Ishikawa (cell line): ENCODE measurements around the gene LGR6.

Source experiments
- CEBPB ChIP-seq: IDR thresholded peaks from 2 replicates; pipeline ENCODE4 v1.6.1; 2012
- CREB1 ChIP-seq: IDR thresholded peaks from 2 replicates; pipeline ENCODE4 v1.6.1; 2012; ENCODE audit warnings: low read depth
- EGR1 ChIP-seq: IDR thresholded peaks from 2 replicates; pipeline ENCODE4 v1.6.1; 2012
- EP300 ChIP-seq: IDR thresholded peaks from 2 replicates; pipeline ENCODE4 v1.6.1; 2012; ENCODE audit warnings: borderline replicate concordance
- FOXM1 ChIP-seq: IDR thresholded peaks from 2 replicates; pipeline ENCODE4 v1.6.1; 2012; ENCODE audit warnings: low read depth, borderline replicate concordance
- NFIC ChIP-seq: IDR thresholded peaks from 2 replicates; pipeline ENCODE4 v1.6.1; 2012
- RAD21 ChIP-seq: IDR thresholded peaks from 2 replicates; pipeline ENCODE4 v1.6.1; 2012; ENCODE audit warnings: low read depth
- TAF1 ChIP-seq: IDR thresholded peaks from 2 replicates; pipeline ENCODE4 v1.6.1; 2012; ENCODE audit warnings: low read depth, mild to moderate bottlenecking
- TCF12 ChIP-seq: IDR thresholded peaks from 2 replicates; pipeline ENCODE4 v1.6.1; 2012; ENCODE audit warnings: low read depth
- TEAD4 ChIP-seq: IDR thresholded peaks from 2 replicates; pipeline ENCODE4 v1.6.1; 2012
- USF1 ChIP-seq: IDR thresholded peaks from 2 replicates; pipeline ENCODE4 v1.6.1; 2012
- YY1 ChIP-seq: IDR thresholded peaks from 2 replicates; pipeline ENCODE4 v1.6.1; 2012; ENCODE audit warnings: low read depth
- ZBTB7A ChIP-seq: IDR thresholded peaks from 2 replicates; pipeline ENCODE4 v1.6.1; 2012; ENCODE audit warnings: low read depth
- TF ChIP-seq, protein P1 (sequence below): IDR thresholded peaks from 2 replicates; pipeline ENCODE4 v1.6.1; 2012; ENCODE audit warnings: low read depth, mild to moderate bottlenecking
- TF ChIP-seq, protein P2 (sequence below): IDR thresholded peaks from 2 replicates; pipeline ENCODE4 v1.6.1; 2012

Gene LGR6

GRCh38 chr1:202315576-202316168, 122.1 kb downstream of the LGR6 start:
- TF ChIP-seq, protein P1, sequence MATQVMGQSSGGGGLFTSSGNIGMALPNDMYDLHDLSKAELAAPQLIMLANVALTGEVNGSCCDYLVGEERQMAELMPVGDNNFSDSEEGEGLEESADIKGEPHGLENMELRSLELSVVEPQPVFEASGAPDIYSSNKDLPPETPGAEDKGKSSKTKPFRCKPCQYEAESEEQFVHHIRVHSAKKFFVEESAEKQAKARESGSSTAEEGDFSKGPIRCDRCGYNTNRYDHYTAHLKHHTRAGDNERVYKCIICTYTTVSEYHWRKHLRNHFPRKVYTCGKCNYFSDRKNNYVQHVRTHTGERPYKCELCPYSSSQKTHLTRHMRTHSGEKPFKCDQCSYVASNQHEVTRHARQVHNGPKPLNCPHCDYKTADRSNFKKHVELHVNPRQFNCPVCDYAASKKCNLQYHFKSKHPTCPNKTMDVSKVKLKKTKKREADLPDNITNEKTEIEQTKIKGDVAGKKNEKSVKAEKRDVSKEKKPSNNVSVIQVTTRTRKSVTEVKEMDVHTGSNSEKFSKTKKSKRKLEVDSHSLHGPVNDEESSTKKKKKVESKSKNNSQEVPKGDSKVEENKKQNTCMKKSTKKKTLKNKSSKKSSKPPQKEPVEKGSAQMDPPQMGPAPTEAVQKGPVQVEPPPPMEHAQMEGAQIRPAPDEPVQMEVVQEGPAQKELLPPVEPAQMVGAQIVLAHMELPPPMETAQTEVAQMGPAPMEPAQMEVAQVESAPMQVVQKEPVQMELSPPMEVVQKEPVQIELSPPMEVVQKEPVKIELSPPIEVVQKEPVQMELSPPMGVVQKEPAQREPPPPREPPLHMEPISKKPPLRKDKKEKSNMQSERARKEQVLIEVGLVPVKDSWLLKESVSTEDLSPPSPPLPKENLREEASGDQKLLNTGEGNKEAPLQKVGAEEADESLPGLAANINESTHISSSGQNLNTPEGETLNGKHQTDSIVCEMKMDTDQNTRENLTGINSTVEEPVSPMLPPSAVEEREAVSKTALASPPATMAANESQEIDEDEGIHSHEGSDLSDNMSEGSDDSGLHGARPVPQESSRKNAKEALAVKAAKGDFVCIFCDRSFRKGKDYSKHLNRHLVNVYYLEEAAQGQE = no peak
- TF ChIP-seq RAD21 = peak; percentile 100

DNA sequence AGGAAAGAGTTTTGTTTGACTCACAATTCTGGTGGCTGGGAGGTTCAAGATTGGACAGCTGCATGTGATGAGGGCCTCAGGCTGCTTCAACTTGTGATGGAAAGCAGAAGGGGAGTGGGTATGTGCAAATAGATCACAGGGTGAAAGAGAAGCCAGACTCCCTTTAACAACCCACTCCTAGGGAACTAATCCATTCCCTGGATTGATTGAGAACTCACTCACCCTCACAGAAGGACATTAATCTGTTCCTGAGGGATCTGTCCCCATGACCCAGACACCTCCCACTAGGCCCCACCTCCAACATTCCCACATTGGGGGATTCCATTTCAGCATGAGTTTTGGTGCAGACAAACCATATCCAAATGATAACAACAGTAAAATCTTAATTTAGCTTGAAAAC, 122.6 kb downstream of the LGR6 start:
- no peak for TF ChIP-seq EP300
- no peak for TF ChIP-seq YY1
- TF ChIP-seq NFIC = no peak
- no peak for TF ChIP-seq CEBPB
- TF ChIP-seq ZBTB7A = no peak
- no peak for TF ChIP-seq RAD21
- TF ChIP-seq TEAD4 = no peak
- TF ChIP-seq TCF12 = no peak
- no peak for TF ChIP-seq USF1
- TF ChIP-seq, protein P2, sequence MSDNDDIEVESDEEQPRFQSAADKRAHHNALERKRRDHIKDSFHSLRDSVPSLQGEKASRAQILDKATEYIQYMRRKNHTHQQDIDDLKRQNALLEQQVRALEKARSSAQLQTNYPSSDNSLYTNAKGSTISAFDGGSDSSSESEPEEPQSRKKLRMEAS = no peak
- no peak for TF ChIP-seq TAF1
- no peak for TF ChIP-seq EGR1
- TF ChIP-seq FOXM1 = no peak
- no peak for TF ChIP-seq CREB1
- TF ChIP-seq, protein P1 = no peak

GRCh38 chr1:202317941-202318925, 124.6 kb downstream of the LGR6 start:
- TF ChIP-seq FOXM1 = no peak
- no peak for TF ChIP-seq TEAD4
- no peak for TF ChIP-seq NFIC
- no peak for TF ChIP-seq USF1
- no peak for TF ChIP-seq ZBTB7A
- TF ChIP-seq, protein P1 = no peak
- TF ChIP-seq CEBPB = no peak
- no peak for TF ChIP-seq YY1
- no peak for TF ChIP-seq RAD21
- TF ChIP-seq TCF12 = no peak
- TF ChIP-seq EGR1 = no peak
- no peak for TF ChIP-seq EP300
- TF ChIP-seq CREB1 = no peak
- TF ChIP-seq TAF1 = no peak
- TF ChIP-seq, protein P2 = no peak
